K562 (cell line): ENCODE data around the gene EPS8L1. TPM values are rescaled to one million over a fixed set of nuclear protein-coding genes. Genes with fewer than 3 reads are reported as not detected.

Experiments used
- BACH1 ChIP-seq: fragments of 200-800 bp; sonication (Bioruptor generic); IDR thresholded peaks from 2 replicates; pipeline ENCODE4 v1.6.1; 2016; ENCODE audit warnings: missing genetic modification characterization, missing compliant biosample characterization
- CCNT2 ChIP-seq: IDR thresholded peaks from 2 replicates; pipeline ENCODE4 v1.6.1; 2011; ENCODE audit warnings: borderline replicate concordance, low read depth, mild to moderate bottlenecking, moderate library complexity, mixed read lengths, low read length; ENCODE audit not compliant: insufficient read length; ENCODE audit errors: extremely low read depth
- ELF2 ChIP-seq: fragments of 250-450 bp; sonication (Bioruptor Pico); IDR thresholded peaks from 2 replicates; pipeline ENCODE4 v1.5.0; 2021; ENCODE audit warnings: mild to moderate bottlenecking
- NKRF ChIP-seq: fragments of 450-650 bp; IDR thresholded peaks from 2 replicates; pipeline ENCODE4 v1.6.1; 2016; ENCODE audit warnings: borderline replicate concordance
- TBP ChIP-seq: optimal IDR thresholded peaks from 2 replicates; pipeline ENCODE3; 2011; ENCODE audit warnings: low read depth, low read length, improper control_type of control experiment
- TRIM28 ChIP-seq: fragments of 450-650 bp; IDR thresholded peaks from 2 replicates; pipeline ENCODE4 v1.6.1; 2017
- USF1 ChIP-seq: sonication (generic); formaldehyde crosslinking; IDR thresholded peaks from 2 replicates; pipeline ENCODE4 v1.9.0; 2022; ENCODE audit warnings: mild to moderate bottlenecking, missing genetic modification reagents
- ZNF263 ChIP-seq: sonication (generic); formaldehyde crosslinking; IDR thresholded peaks from 2 replicates; pipeline ENCODE4 v1.8.0; 2022; ENCODE audit warnings: mild to moderate bottlenecking, missing genetic modification reagents, borderline replicate concordance
- polyA plus RNA-seq, 8 experiments: library from polyadenylated mRNA; depleted of rRNA in 4 of 8; stranded (reverse) in 5 of 8; unstranded in 3 of 8; fragments of >200 nt; fragmentation: Nextera tagmentation in 2 of 8; fragmentation: Illumina TruSeq in 1 of 8; extraction: Ambion mirVana in 2 of 8; extraction: Trizol in 1 of 8; gene quantifications; 2 replicates each; pipeline versions ENCODE4 v1.2.1 to v1.2.3, GENCODE V29; 2011 to 2014; ENCODE audit warnings: inconsistent platforms in 1 of 8, missing spikeins in 1 of 8
- total RNA-seq, 7 experiments: library from RNA; depleted of rRNA in 6 of 7; stranded (reverse); fragments of >200 nt in 6 of 7; fragmentation: Illumina TruSeq in 2 of 7; extraction: Trizol in 2 of 7; gene quantifications; 2 replicates each; pipeline versions ENCODE4 v1.2.1 to v1.2.3, GENCODE V29; 2011 to 2021; ENCODE audit warnings: low replicate concordance in 1 of 7
- TF ChIP-seq, protein P1 (sequence below), 2 experiments: fragments of 450-650 bp in 1 of 2; sonication (generic) in 1 of 2; formaldehyde crosslinking in 1 of 2; IDR thresholded peaks; 2 replicates each; pipeline versions ENCODE4 v1.7.1 to v1.9.0; 2016 to 2022; ENCODE audit warnings: inconsistent platforms in 1 of 2, mild to moderate bottlenecking in 1 of 2, missing genetic modification reagents in 1 of 2
- TF ChIP-seq, protein P2 (sequence below): conservative IDR thresholded peaks from 2 replicates; pipeline ENCODE4 v1.6.1; 2011; ENCODE audit warnings: low read depth, mild to moderate bottlenecking, low read length; ENCODE audit not compliant: control insufficient read depth
- TF ChIP-seq, protein P3 (sequence below): sonication (generic); formaldehyde crosslinking; IDR thresholded peaks from 2 replicates; pipeline ENCODE4 v1.9.0; 2022; ENCODE audit warnings: mild to moderate bottlenecking, missing genetic modification reagents

The EPS8L1 gene
- total and polyA plus RNA-seq, 9 of the 15 experiments (the other 6 are each of a cell fraction or from before 2014, with no cell fraction given): 0.35 to 22.1 (median 11.9) TPM

DNA sequence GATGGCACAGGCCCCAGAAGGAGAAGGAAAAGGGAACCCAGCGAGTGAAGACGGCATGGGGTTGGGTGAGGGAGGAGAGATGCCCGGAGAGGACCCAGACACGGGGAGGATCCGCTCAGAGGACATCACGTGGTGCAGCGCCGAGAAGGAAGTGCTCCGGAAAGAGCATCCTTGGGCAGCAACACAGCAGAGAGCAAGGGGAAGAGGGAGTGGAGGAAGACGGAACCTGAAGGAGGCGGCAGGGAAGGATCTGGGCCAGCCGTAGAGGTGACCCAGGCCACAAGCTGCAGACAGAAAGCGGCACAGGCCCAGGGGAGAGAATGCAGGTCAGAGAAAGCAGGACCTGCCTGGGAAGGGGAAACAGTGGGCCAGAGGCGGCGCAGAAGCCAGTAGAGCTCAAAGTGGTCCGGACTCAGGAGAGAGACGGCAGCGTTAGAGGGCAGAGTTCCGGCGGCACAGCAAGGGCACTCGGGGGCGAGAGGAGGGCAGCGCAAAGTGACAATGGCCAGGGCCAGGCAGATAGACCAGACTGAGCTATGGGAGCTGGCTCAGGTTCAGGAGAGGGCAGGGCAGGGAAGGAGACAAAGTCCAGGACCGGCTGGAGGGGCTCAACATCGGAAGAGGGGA, 40.7 kb downstream of the EPS8L1 start (continued):
- TF ChIP-seq, protein P1, sequence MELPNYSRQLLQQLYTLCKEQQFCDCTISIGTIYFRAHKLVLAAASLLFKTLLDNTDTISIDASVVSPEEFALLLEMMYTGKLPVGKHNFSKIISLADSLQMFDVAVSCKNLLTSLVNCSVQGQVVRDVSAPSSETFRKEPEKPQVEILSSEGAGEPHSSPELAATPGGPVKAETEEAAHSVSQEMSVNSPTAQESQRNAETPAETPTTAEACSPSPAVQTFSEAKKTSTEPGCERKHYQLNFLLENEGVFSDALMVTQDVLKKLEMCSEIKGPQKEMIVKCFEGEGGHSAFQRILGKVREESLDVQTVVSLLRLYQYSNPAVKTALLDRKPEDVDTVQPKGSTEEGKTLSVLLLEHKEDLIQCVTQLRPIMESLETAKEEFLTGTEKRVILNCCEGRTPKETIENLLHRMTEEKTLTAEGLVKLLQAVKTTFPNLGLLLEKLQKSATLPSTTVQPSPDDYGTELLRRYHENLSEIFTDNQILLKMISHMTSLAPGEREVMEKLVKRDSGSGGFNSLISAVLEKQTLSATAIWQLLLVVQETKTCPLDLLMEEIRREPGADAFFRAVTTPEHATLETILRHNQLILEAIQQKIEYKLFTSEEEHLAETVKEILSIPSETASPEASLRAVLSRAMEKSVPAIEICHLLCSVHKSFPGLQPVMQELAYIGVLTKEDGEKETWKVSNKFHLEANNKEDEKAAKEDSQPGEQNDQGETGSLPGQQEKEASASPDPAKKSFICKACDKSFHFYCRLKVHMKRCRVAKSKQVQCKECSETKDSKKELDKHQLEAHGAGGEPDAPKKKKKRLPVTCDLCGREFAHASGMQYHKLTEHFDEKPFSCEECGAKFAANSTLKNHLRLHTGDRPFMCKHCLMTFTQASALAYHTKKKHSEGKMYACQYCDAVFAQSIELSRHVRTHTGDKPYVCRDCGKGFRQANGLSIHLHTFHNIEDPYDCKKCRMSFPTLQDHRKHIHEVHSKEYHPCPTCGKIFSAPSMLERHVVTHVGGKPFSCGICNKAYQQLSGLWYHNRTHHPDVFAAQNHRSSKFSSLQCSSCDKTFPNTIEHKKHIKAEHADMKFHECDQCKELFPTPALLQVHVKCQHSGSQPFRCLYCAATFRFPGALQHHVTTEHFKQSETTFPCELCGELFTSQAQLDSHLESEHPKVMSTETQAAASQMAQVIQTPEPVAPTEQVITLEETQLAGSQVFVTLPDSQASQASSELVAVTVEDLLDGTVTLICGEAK (IDR thresholded peaks at IDR 0.05): peak; percentile 70
- TF ChIP-seq, protein P1 (CRISPR knock-in tag; IDR thresholded peaks at IDR 0.05): no peak
- TF ChIP-seq USF1 (CRISPR knock-in tag) (peak; percentile 95), TRIM28 (no peak), ELF2 (CRISPR knock-in tag) (no peak), ZNF263 (CRISPR knock-in tag) (peak; percentile 86), BACH1 (no peak), NKRF (0 out of 2 replicates have a peak, but pooled peaks have one; percentile 28), CCNT2 (no peak), TBP (no peak)
- TF ChIP-seq, protein P2, sequence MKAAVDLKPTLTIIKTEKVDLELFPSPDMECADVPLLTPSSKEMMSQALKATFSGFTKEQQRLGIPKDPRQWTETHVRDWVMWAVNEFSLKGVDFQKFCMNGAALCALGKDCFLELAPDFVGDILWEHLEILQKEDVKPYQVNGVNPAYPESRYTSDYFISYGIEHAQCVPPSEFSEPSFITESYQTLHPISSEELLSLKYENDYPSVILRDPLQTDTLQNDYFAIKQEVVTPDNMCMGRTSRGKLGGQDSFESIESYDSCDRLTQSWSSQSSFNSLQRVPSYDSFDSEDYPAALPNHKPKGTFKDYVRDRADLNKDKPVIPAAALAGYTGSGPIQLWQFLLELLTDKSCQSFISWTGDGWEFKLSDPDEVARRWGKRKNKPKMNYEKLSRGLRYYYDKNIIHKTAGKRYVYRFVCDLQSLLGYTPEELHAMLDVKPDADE: no peak
- TF ChIP-seq, protein P3, sequence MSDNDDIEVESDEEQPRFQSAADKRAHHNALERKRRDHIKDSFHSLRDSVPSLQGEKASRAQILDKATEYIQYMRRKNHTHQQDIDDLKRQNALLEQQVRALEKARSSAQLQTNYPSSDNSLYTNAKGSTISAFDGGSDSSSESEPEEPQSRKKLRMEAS (CRISPR knock-in tag): peak; percentile 57
